Glutamatergic neuron (in vitro differentiated cells): ENCODE results near the gene ITPR1. TPM values are rescaled to one million over a fixed set of nuclear protein-coding genes. Genes with fewer than 3 reads are reported as not detected.

ENCODE experiments used
- DNase-seq: peaks from one replicate; pipeline ENCODE4 v3.0.0; 2022
- H3K27ac Mint-ChIP-seq: one replicate; pipeline ENCODE4 v1.8.0; 2020; ENCODE audit warnings: mild to moderate bottlenecking, mixed read lengths, inconsistent platforms; ENCODE audit not compliant: unreplicated experiment
- H3K27me3 Mint-ChIP-seq: one replicate; pipeline ENCODE4 v1.8.0; 2020; ENCODE audit warnings: mild to moderate bottlenecking, moderate library complexity, mixed read lengths, inconsistent platforms; ENCODE audit not compliant: unreplicated experiment
- H3K36me3 Mint-ChIP-seq: one replicate; pipeline ENCODE4 v1.8.0; 2020; ENCODE audit warnings: mild to moderate bottlenecking, mixed read lengths, inconsistent platforms; ENCODE audit not compliant: unreplicated experiment
- H3K4me1 Mint-ChIP-seq: one replicate; pipeline ENCODE4 v1.8.0; 2020; ENCODE audit warnings: mild to moderate bottlenecking, low read depth, mixed read lengths, inconsistent platforms; ENCODE audit not compliant: unreplicated experiment
- H3K4me3 Mint-ChIP-seq: one replicate; pipeline ENCODE4 v1.8.0; 2020; ENCODE audit warnings: mild to moderate bottlenecking, mixed read lengths, inconsistent platforms; ENCODE audit not compliant: unreplicated experiment
- H3K9me3 Mint-ChIP-seq: one replicate; pipeline ENCODE4 v1.8.0; 2020; ENCODE audit warnings: mild to moderate bottlenecking, moderate library complexity, mixed read lengths, inconsistent platforms; ENCODE audit not compliant: unreplicated experiment
- CTCF ChIP-seq: fragments of 200-600 bp; sonication (generic); IDR thresholded peaks from one replicate; pipeline ENCODE4 v1.5.0; 2021; ENCODE audit not compliant: partially characterized antibody, unreplicated experiment
- total RNA-seq: library from RNA; stranded (reverse); fragmentation: NEBNext Ultra II Directional; extraction: Animal tissue kit (Norgen Biotek cat#: 25700); gene quantifications from one replicate; pipeline ENCODE4 v1.2.1, GENCODE V29; 2021; ENCODE audit not compliant: unreplicated experiment

ITPR1 gene
- total RNA-seq, 1 donor from 2014 or later = 6.9 TPM

- DNase-seq = no peak
- no peak for TF ChIP-seq CTCF
- Mint-ChIP-seq H3K27me3 (no peaks in the 10 kb centered on the region), H3K9me3 (no peaks in the 10 kb centered on the region), H3K27ac (no peak overlapping the region), H3K4me3 (no peak overlapping the region), H3K36me3 (no peaks in the 10 kb centered on the region), H3K4me1 (no peaks in the 10 kb centered on the region)
These were observed 152.3 kb downstream of the ITPR1 start for GRCh38 chr3:4645468-4645867.

GRCh38 chr3:4647411-4647810 is 154.3 kb downstream of the ITPR1 start:
- Mint-ChIP-seq H3K27ac (no peak overlapping the region), H3K36me3 (no peaks in the 10 kb centered on the region), H3K27me3 (peaks cover 2% of the 10 kb centered on the region), H3K4me3 (no peak overlapping the region), H3K9me3 (no peaks in the 10 kb centered on the region), H3K4me1 (no peaks in the 10 kb centered on the region)
- DNase-seq = no peak
- TF ChIP-seq CTCF = no peak

- H3K27me3 Mint-ChIP-seq = peaks cover 3% of the 10 kb centered on the region
- H3K9me3 Mint-ChIP-seq = no peaks in the 10 kb centered on the region
- H3K36me3 Mint-ChIP-seq = no peaks in the 10 kb centered on the region
- H3K27ac Mint-ChIP-seq = no peak overlapping the region
- no peaks in the 10 kb centered on the region for H3K4me1 Mint-ChIP-seq
- DNase-seq = no peak
- no peak overlapping the region for H3K4me3 Mint-ChIP-seq
- TF ChIP-seq CTCF = no peak
These were observed 162.2 kb downstream of the ITPR1 start for GRCh38 chr3:4655145-4656045.

GRCh38 chr3:4656059-4656458 is 162.9 kb downstream of the ITPR1 start:
- Mint-ChIP-seq H3K9me3 (no peaks in the 10 kb centered on the region), H3K4me1 (no peaks in the 10 kb centered on the region), H3K4me3 (no peak overlapping the region), H3K27me3 (peaks cover 3% of the 10 kb centered on the region), H3K36me3 (no peaks in the 10 kb centered on the region), H3K27ac (no peak overlapping the region)
- TF ChIP-seq CTCF = peak; percentile 87
- DNase-seq = peak; percentile 79

GRCh38 chr3:4656626-4657328 is 163.6 kb downstream of the ITPR1 start:
- DNase-seq = no peak
- Mint-ChIP-seq H3K27me3 (peaks cover 2% of the 10 kb centered on the region), H3K4me1 (no peaks in the 10 kb centered on the region), H3K9me3 (no peaks in the 10 kb centered on the region), H3K27ac (no peak overlapping the region), H3K36me3 (no peaks in the 10 kb centered on the region), H3K4me3 (no peak overlapping the region)
- TF ChIP-seq CTCF = no peak
